ENCODE data around the gene PAIP2B.
"Not testable (repeated sequence)": the region's sequence is repeated elsewhere in the genome, so short reads cannot be mapped to it uniquely, and the experiment has no call there.

PAIP2B gene, protein sequence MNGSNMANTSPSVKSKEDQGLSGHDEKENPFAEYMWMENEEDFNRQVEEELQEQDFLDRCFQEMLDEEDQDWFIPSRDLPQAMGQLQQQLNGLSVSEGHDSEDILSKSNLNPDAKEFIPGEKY

DNA sequence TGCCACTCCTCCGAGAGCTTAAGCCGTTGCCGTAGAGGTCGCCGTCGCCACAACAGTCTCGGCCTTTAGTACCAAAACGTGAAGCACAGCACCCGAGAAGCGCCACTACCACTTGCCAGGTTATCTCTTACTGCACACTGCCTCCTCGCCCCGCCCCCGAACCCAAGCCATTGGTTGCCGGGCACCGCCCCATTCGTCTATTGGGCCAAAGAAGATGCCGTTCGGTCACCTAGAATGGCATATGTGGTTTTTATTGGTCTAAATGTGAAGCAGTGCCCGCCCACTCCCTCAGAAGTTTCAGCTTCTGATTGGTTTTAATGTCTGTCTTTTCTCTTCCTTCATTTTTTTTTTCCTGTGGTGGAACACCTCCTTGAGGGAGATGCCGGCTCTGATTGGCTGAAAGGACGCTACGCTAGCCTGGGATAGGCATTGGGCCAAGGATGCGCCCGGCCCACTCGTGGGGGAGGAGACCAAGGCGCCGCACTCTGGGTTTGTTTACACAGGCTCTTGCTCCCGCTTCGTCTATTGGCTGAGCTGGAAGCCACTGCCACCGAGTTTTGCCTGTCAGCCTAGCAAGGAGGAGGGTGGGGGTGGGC, at the start of gene PAIP2B:
TSS of gene PAIP2B (minus strand) at position 139 of the 596 bp plus-strand sequence. CDS start 24,514 bp downstream, outside the sequence.
- DNase-seq, result peak; percentile 97 to 98

DNA sequence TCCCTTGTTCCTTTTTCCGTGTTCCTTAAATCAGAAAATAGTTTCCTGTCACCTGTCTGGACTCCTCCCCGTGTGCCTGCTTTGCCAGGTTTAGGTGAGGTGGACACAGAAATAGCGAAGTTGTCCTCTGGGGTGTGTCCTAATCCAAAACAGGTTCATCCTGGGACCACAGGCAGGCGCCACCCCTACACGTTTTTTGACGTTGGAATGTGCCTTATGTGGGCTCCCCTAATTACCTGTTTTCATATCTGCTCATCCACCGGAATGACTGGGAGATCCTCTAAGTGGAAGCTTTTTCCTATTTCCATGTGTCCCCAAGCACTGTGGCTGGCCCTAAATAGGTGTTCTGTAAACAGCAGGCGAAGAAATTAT, 49.0 kb upstream of the PAIP2B start:
- DNase-seq, result no peak

DNA sequence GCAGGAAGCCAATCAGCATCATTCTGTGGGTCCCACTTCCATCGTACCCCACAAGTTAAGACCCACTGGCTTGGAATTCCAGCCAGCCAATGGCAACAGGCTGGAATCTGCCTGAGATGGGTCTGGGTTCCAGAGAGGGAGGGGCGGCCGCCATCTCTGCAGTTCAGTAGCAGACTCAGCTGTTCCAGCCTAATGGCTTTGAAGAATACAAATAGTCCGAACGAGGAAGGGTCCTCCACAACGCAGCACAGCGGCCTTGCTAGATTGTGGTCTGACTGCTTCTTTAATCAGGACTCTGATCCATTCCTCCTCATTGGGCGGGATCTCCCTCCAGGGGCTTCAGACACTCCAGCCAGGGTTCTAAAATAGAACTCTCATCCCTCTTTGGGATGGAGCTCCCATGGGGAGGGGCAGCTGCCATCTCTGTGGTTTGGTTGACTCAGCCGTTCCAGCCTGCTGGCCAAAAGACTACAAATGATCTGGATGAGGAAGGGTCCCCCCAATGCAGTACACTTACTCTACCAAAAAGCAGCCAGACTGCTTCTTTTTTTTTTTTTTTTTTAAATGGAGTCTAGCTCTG, 42.7 kb upstream of the PAIP2B start:
- DNase-seq, result no peak

DNA sequence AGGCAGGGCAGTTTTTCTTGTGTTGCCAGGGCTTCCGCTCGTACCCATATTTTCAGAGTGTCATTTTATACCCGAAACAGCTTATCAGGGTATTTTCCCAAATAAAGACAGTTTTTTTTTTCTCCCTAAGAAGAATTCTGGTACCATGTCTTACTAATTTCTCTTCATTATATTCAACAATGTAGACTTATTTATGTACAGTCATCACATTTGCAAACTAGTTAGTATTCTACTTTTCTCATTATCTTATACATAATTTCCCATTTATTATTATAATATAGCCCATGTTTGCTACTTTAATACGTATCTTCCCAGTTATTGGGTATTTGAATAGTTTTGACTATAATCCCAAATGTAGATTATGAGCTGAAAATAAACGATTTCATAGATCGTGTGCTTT, 36.5 kb upstream of the PAIP2B start:
- no peak for DNase-seq

DNA sequence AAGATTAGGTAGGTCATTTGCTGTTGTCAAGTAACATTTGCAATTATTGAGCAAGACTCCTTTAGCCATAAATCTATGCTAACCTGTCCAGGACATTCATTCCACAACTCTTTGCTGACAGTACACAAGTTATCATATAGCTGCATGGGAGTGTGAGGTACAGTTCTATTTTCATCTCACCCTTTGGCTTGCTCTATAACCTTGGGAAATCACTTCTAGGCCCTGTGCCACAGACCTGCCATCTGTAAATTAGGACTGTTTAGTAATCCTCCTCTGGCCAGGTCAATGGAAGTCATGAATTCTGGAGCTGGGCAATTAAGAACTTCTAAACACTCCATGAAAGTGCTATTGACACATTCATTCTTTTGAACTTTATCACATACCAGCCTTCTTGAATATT, 34.6 kb upstream of the PAIP2B start:
- DNase-seq, result no peak

DNA sequence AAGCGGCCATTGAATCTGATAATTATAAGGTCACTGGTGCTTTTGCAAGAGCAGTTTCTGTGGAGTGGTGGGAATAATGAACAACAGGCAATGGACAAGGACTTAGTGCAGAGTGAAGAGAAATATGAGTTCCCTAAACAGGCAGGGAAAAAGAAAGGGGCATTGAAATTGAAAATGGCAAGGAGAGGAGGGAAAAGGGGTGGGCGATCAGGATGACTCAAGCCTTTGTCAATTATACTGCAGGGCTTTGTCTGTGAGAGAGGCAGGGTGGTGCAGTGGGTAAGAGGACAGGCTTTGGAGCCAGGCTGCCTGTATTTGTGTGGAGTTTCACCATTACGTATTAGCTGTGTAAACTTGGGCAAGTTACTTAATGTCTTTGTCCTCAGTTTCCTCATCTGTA, 29.5 kb upstream of the PAIP2B start:
- no peak for DNase-seq

DNA sequence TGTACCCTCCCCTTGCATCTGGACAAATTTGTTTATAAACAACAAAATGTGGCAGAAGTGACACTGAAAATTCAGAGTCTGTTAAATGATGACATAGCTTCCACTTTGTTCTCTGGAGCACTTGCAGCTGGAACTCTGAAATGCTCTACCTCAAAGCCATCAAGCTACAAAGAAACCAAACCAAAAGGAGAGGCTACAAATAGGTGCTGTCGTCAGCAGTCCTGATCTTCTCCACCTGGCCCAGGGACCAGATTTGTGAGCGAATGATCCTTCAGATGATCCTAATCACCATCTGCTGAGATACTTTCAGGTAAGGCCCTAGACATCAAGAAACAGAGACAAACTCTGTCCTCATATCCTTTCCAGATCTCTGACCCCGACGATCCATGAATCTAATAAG, 27.9 kb upstream of the PAIP2B start:
- no peak for DNase-seq

DNA sequence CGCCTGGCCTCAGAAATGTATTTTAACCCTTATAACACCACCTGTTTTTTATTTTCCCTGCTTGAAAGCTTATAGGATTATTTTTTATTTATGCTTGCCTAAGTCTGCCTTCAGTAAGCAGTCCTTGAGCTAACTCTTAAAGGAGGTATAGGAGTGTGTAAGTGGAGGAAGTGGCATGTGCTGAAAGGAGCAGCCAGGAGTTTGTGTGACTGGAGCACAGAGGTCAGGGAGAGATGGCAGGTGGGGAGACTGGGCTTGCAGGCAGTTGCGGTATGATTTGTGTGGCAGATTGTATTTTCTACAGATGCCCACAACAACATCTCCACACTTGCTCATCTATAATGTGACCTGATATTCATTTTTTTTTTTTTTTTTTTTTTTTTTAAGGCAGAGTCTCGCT, 27.2 kb upstream of the PAIP2B start:
- DNase-seq, result no peak

DNA sequence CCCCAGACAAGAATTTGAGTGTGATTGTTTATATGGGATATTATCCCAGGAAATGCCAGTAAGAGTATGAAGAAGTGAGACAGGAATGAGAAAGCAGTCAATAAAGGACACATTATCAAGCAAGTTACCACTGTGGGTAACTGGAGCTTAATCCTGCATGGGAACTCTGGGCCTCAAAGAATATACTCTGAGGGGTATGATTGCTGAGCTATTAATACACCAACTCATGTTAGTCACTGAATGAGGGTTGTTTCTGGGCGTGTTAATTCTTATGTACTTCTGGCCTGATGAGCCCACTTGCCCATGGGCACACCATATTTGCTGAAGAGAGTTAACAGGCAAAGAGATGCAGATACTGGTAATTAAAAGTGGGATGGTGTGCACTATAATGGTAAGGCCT, 26.6 kb upstream of the PAIP2B start:
- DNase-seq, result no peak

DNA sequence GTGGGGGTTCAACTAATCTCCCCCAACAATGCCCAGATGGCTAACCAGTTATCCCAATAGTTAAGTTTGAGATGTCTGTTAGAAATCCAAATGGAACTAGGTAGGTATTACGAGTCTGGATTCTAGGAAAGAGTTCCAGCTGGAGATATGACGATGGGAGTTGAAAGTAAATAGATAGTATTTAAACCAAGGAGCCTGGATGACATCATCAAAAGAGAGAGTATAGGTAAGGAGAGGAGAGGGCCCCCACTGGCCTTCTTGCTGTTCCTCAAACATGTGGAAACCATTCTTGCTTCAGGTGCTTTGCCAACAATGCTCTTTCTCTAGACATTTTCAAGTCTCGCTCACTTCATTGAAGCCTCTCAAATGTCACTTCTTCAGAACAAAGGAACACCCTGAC, 26.0 kb upstream of the PAIP2B start:
- no peak for DNase-seq

DNA sequence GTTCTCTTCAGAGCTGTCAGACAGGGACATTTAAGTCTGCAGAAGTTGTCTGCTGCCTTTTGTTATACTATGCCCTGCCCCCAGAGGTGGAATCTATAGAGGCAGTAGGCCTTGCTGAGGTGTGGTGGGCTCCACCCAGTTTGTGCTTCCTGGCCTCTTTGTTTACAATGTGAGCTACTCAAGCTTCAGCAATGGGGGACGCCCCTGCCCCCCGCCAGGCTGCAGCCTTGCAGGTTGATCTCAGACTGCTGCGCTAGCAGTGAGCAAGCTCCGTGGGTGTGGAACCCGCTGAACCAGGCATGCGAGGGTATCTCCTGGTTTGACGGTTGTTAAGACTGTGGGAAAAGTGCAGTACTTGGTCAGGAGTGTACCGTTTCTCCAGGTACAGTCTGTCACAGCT, 24.0 kb upstream of the PAIP2B start:
- DNase-seq, result no peak

DNA sequence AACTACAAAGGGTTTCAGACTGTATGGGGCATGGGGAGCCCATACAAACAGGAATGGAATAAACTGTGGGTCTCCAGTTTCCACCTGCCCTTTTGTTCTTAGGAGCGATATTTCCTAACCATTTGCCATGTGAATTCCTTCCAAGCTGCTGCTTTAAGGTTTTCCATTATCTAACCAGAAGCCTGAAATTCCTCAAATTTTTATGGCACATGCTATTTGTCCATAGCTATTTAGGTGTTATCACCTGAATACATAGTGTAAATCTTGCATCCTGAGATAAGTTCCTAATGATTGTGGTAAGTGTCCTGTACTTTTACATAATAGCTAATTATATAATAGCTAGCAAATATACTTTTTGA, 17.4 kb upstream of the PAIP2B start:
- DNase-seq, result no peak

DNA sequence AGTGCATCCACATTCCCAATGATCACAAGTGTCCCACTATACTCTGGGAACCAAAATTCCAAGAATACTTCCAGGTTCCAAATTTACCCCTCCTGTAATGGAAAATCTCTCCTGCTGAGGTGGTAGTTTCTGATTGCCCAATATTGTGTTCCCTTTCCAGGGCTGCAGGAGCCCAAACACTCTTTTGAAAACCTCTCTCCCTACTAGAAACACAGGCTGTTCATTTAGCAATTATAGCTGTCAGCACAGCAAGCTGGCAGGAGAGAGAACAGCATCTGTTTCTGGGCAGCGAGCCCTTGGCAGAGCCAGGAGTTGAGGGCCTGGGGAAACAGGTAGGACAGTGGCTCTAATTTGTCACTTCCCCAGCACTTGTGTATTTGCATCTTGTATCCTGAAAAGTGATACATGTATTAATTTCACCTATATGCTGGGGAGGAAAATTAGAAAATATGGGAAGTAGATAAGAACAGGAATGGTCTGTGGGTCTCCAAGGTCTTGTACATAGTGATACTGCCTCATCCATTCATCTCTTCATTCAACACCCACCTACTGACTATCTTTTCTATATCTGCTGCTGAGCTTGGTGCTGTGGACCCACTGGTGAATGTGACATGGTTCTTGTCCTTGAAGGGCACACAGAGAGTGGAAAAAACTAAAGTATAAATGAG, 16.9 kb upstream of the PAIP2B start:
- no peak for DNase-seq

DNA sequence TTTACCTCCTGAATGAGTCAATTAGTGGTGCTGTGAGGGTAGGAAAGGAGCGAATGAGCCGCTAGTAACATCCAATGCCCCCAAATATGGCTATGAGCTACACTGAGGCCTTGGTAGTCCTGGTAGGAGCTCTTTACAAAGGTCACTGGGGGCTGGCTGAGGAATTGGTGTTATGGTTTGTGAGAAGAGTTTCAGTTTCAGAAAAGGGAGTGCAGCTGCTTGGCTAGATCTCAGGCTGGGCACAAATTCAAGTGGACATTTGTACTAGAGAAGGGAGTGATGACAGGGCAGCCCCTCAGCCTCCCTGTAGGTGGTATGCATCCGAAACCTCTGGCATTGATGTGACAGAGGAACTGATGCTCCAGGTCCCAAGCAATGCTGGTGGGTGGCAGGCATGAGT, 13.9 kb upstream of the PAIP2B start:
- no peak for DNase-seq

DNA sequence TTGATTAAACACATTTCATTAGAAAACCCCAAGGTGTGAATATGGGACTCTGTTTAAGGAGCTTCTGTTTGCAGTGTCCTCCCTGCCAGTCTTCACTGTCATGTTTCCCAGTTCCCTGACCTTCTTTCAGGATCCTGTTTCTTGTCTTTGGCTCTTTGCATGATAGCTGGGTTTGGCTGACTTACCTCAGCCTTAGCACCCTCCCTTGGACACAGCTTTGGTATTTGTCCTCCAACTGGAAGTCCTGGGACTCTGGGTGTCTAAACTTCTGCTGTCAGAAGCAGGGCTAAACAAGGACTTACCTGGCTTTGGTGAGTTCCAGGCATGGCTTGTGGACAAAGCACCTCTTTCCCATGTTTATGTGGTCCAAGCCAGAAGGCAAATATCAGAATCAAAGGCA, 11.2 kb upstream of the PAIP2B start:
- DNase-seq, result no peak

DNA sequence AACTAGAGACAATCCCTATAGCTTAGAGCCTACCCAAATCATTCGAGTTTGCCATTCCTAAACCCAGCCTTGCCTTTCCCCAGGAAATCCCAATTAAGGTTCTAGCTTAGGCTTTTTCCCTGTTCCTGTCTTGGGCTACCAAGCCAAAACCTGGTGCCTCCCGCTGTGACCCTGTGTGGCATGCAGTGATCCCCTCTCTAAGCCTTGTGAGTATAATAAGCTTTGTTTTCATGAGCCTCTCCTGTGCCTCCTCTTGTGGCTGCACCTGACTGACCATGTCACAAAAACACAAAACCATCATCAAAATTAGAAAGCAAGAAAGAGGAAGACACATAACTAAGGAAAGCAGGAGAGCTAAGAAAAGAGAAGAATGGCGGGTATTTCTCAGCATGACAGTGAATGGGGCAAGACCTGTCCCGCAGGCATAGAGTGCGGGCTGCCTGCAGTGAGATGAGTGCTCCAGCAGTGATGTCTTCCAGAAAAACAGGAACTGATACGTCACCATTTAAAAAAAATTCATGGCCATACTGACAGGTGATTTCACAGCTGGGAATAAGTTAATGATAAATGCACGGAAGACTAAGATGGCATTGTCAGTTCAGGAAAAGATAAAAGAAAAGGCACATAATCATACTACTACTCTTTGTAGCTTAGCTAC, 9.2 kb upstream of the PAIP2B start:
- DNase-seq, result no peak

DNA sequence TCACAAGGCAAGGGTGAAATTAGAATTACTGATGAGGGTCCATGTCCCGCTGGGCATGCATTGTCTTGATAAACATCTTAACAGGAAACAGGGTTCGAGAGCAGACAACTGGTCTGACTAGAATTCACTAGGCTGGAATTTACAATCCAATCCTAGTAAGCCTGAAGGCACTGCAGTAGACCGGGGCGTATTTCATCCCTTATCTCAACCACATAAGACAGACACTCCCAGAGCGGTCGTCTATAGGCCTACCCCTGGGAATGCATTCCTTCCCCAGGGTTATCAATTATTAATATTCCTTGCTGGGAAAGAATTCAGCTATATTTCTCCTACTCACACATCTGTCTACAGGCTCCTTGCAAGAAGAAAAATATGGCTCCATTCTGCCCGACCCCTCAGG, 6.2 kb upstream of the PAIP2B start:
- DNase-seq, result not testable (repeated sequence)

DNA sequence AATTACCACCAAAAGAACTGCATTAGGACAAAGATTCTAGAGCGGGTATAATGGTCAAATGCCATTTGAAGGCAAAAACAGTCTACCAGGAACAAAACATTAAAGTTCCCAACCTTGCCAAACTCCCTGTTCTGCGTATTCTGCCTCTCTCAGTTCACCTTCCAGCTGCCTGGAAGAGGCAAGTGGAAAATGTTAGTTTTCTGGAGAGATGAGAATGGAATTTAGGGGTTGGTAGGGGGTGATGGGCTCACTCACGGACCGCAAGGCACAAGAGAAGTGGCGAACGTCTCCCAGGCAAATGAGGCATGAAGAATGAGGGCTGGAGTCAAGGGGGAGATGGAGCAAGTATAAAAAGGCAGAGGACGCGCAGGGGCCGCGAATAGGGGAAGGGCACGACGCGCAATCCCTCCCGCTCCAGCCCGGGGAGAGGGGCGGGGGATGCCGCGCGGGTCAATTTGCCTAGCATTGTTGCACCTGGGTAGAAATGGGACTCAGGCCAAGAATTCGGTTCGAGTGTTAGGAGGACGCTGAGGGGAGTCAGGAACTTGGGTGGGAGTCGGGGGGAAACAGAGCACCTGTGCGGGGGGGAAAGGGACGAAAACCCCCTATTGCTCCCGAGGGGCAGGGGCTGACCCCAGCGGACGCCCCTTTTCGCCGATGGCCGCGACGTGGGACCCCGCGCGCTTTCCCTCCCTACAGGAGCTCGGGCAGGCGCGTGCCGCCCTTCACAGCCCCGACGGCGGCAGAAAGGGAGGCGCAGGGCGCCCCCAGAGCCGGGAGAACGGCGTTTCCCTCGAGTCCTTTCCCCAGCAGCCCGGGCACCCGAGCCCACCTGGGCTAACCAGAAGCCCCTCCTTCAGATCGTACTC, 573 bp downstream of the PAIP2B start:
- peak; percentile 46 to 47 for DNase-seq

DNA sequence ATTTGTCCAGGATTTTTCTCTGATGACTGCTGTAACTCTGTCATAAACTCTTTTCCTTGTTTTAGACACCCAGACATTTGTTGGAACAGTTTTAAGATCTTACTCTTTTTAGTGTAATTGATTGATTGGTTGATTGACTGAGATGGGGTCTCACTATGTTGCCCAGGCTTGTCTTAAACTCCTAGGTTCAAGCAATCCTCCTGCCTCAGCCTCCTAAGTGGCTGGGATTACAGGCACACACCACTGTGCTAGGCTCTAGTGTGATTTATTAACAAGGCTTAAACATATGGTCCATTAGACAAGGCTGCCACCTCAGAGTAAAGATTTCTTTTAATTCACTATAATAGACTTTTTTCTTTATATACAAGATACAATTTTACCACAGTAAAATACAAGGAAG, 2.0 kb downstream of the PAIP2B start:
- DNase-seq, result no peak

DNA sequence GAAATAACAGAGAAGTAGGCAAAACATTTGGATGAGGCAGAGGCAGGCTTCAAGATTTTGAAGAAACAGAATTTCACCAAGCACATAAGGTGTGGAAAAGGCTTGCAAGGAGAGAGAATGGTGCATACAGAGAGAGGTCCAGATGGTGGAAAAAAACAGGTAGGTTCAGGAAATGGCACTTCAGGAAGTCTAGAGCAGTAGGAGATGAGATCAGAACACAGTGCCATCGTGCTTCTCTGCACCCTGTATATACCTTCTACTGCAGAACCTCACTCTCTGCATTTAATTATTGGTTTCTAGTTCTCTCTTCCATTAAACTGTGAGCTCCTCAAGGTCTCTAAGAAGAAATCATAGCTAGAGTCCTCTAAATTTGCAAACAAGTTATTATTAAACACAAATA, 2.4 kb downstream of the PAIP2B start:
- DNase-seq, result no peak

DNA sequence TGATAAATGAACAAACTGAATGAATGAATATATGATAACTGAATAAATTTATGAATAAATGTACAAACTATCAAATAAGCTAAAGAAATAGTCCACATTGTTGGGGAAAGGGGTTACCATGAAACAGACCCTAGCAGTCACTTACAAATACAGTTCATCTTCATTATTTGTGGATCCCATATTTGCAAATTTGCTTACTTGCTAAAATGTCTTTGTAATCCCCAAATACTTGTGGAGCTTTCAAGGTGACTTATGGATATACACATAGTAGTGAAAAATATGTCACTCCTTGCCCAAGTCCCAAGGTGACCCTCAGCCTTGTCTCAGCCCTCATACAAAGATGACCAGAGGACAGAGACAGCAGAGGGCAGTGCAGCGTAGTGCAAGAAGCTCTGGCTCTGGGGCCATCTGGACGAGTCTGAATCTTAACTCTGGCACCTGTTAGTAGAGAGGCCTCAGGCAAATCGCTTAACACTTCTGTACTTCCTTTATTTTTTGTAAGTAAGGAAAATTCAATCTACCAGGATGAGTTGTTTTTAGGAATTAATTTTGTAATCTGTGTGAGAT, 3.1 kb downstream of the PAIP2B start:
- peak in 1 of 2 experiments; percentile 22 for DNase-seq

DNA sequence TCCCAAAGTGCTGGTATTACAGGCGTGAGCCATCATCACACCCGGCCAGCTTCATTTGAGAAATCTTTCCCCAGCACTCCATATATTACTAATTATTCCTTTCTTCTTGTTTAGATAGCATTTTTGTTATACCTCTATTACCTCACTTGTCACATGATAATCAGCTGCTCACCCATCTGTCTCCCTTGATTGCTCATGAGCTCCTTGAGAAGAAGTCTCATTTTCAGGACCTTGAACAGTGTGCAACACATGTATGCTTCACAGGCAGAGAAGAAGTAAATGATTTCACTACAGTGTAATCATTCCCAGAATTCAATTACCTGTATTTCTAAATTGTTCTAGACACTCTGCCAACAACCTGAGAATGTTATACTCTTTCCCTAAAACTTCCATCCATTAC, 6.2 kb downstream of the PAIP2B start:
- DNase-seq, result no peak

DNA sequence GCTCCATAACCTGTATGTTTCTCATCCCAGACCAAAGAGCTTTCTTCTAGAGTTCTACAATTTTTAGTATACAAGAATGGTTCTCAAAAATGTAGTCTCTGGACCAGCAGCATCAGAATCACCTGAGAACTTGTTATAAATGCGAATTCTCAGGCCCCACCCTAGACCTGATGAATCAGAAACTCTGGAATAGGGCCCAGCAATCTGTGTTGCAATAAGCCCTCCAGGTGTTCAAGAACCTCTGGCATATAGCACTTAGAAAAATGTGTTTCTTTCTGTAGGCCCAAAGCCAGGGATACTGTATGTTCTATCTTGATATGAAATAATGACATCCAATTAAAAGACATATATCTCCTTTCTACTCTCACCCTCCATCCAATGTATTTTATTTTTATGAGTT, 10.4 kb downstream of the PAIP2B start:
- no peak for DNase-seq
